HG03039 (cell line): ENCODE data around the gene KIF2C.

Source experiments
- ATAC-seq: cut with Tn5 transposase; IDR thresholded peaks from one replicate; pipeline ENCODE4 v1.9.1; 2021; ENCODE audit warnings: mild to moderate bottlenecking, moderate library complexity; ENCODE audit not compliant: unreplicated experiment

Gene KIF2C

DNA sequence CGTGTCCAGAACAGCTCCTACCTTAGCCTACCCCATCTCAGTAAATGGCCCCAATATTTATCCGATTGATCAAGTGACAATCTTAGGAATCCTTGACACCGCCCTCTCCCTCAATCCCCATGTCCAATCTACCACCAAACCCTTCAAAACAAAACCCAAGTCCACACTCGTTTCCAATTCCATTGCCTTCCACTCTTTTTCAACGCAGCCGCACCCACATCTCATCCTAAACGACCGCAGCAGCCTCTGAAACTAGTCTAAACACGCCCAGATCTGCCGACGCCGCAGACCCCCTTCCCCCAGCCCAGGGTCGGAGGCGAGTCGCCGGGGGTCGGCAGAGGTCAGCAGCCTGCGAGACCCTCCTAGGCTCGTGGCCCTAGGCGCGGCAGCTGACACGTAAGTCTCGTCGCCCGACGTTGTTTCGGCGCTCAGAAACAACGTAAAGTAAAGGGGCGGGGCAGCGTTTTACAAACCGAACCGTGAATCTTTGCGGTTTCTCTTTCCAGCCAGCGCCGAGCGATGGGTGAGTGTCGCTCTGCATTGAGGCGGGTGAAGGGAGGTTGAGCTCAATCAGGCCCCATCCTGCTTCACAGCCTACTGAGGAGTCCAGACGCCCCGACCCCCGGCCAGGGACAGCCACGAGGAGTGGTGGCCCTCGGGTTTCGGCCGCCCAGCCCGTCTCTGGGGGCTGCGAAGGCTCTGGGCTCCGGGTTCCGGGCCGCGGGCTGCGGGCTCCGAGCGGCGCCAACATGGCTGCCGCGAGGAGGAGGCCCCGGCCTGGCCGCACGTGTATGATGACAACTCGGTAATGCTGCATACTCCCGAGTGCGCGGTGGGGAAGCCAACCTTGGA, 35.7 kb downstream of the KIF2C start, which contains the start of gene RPS8:
Gene RPS8, plus strand, starts transcription at position 463 of the 852 bp plus-strand sequence. Its CDS starts 57 bp downstream, at position 520.
- peak; percentile 76 for ATAC-seq

DNA sequence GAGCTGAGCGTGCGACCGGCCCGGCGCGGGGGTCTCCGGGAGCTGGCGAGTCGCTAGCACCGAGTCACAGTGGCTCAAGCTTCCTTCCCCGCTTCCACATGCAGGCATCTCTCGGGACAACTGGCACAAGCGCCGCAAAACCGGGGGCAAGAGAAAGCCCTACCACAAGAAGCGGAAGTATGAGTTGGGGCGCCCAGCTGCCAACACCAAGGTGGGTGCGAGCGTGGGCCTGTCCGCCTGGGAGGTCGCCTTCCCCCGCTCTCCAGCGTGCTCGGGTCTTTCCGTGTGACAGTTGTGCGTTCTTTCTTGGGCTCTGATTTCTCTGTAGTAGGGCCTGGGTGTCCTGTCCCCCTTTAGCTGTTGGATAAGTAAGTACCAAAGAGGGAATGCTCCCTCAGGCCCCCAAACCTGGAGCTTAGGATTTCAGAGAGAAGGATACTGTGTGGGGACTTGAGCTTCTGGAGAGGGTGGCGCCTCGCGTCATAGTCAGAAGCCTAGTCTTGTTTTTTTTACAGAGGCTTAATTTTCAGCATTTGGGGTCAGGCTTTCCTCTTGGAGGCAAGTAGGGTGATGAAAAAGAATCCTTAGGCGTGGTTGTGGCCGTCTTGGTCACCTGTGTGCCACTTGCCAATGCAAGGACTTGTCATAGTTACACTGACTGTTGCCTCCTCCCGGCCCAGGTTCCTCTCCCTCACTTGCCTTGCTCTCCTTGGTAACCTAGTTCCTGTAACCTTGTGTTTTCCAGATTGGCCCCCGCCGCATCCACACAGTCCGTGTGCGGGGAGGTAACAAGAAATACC, 36.5 kb downstream of the KIF2C start:
- ATAC-seq, result peak; percentile 11

DNA sequence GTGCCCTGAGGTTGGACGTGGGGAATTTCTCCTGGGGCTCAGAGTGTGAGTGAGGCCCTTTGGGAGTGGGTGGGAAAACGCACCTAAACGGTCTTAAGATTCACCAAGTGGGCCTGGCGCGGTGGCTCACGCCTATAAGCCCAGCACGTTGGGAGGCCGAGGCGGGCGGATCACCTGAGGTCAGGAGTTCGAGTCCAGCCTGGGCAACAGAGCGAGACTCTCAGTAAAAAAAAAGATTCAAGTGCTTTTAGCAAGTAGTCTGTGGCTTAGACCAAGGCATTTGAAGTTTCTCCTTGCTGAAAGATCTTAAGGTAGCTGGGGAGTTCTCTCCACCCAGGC, 37.1 kb downstream of the KIF2C start:
- no peak for ATAC-seq

DNA sequence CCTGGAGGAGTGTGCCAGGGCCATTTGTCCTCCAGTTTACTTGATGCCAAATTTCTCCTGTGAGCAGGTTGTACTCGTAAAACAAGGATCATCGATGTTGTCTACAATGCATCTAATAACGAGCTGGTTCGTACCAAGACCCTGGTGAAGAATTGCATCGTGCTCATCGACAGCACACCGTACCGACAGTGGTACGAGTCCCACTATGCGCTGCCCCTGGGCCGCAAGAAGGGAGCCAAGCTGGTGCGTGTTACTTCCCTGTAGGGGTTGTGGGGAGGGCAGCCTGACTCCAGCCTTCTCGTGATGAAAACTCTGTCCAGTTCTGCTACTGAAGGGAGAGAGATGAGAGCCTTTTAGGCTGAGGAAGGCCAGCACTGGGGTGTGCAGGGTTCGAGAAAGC, 37.9 kb downstream of the KIF2C start:
- ATAC-seq, result no peak

DNA sequence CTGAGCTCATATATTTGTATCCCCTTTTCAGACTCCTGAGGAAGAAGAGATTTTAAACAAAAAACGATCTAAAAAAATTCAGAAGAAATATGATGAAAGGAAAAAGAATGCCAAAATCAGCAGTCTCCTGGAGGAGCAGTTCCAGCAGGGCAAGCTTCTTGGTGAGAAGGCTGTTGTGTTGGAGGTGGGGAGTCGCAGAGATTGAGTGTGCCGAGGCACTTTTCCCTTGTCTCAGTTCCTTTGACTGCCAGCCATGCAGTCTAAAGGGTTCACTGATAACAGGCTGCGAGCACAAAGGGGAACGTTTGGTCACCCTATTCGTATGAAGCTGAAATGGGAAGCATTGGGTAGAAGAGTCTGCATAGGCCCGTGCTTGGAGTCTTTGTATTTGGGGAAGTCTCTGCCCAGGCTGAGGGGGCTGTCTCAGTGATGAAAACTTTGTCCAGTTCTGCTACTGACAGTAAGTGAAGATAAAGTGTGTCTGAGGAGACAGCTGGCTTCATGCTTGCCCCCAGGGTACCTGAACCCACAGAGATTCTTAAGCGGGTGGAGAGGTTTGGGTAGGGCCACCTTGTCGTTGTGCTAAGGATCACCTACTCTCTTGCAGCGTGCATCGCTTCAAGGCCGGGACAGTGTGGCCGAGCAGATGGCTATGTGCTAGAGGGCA, 38.5 kb downstream of the KIF2C start:
- no peak for ATAC-seq

GRCh38 chr1:44778705-44779576, 39.3 kb downstream of the KIF2C start:
- ATAC-seq, result no peak

DNA sequence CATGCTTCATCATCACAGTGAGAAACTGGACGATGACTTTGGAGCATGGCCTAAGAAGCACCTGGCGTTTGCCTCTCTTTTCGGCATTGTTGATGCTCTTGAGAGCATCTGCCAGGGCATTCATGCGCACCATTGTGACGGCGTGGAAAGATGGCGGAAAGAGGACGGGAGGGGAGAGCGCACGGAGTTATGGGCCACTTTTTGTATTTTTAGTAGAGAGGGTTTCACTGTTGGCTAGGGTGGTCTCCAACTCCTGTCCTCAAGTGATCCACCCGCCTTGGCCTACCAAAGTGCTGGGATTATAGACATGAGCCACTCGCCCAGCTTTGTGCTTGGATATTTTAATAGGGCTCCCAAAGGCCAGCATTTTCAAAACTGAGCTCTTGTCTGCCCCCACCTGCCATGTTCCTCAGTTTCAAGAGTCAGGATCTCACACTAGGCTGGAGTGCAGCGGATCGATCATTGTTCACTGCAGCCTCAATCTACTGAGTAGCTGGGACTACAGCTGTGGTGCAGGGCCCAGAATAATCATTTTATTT, 41.0 kb downstream of the KIF2C start:
- ATAC-seq, result no peak

DNA sequence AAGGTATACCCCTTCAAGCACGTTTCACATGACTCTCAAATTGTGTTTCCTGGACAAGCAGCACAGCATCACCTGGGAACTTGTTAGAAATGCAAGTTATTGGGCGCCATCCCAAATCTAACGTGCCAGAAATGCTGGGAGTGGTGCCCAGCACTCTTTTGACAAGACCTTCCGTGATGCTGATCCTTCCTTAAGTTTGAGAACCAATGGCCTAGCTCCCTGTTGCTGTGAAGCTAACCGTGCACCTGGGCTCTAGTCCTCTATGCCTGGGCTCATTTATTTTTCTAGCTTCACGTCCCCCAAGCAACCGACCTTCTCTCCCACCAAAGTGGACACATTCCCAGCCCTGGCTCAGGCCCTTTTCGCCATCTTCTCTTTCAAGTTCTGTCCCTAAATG, 44.1 kb downstream of the KIF2C start:
- no peak for ATAC-seq

GRCh38 chr1:44784094-44785028, 44.7 kb downstream of the KIF2C start:
- ATAC-seq, result no peak

DNA sequence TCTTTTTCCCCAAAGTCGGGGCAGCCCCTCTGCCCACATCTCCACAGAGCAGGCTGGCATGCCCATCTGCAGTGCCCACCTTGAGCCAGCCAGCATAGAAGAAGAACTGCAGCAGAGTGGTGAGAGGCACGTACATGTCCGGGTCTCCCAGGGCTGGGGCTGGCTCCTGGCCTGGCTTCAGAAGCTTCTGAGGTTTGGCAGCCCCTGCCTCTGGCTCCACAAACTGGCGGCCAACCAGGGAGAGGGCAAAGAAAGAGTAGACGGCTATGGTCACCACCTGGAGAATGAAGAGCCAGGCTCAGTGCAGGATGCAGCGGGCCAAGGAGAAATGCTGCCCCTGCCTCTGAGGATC, 45.4 kb downstream of the KIF2C start:
- ATAC-seq, result no peak

- no peak for ATAC-seq
Measured at GRCh38 chr1:44785501-44786137, 46.0 kb downstream of the KIF2C start.

- ATAC-seq, result peak; percentile 62
Measured at GRCh38 chr1:44786138-44786840, 46.7 kb downstream of the KIF2C start.

- ATAC-seq, result no peak
Measured at GRCh38 chr1:44786841-44787426, 47.3 kb downstream of the KIF2C start.

- no peak for ATAC-seq
Measured at GRCh38 chr1:44787506-44787905, 47.9 kb downstream of the KIF2C start.

- no peak for ATAC-seq
Measured at GRCh38 chr1:44788120-44788860, 48.7 kb downstream of the KIF2C start, which contains the start of gene BEST4. Gene BEST4, minus strand, starts transcription at chr1:44788170. Its CDS starts 465 bp downstream, at chr1:44787705.

DNA sequence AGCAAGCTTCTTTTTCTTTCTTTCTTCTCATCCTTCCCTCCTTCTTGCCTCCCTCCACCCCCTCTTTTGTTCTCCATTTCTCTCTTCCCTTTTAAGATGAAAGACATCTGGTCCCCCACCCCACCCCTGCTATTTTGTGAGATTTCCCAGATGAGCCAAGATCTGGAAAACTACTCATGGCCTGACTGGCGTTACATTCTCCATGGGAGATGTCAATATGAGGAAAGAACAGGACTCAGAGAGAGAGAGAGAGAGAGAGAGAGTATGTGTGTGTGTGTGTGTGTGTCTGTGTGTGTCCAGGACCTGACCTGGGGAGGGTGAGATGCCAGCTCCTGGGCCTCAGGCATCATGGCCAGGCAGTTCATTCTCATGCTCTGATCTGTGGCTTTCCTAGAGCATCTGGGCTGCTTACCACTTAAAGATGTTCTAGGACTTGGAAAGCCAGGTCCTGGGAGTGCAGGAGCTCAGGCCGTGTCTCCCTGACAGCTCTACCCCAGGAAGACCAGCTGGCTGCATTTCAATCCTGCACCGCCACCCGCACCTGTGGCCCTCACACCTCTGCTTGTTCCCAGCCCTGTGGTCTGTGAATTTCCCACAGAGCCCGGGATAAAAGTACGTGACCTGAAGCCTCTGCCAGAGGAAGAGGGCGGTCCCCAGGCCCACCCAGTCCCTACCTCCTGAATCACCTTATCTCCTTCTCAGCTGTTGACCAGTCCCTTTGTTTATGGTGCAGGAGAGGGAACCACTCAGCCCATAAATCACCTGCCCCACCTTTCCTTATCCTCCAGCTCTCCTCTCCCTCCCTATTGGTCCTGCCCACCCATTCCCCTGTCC, 51.5 kb downstream of the KIF2C start:
- ATAC-seq, result no peak
